Measurements from ENCODE around the gene PKNOX2.

PKNOX2 gene

DNA sequence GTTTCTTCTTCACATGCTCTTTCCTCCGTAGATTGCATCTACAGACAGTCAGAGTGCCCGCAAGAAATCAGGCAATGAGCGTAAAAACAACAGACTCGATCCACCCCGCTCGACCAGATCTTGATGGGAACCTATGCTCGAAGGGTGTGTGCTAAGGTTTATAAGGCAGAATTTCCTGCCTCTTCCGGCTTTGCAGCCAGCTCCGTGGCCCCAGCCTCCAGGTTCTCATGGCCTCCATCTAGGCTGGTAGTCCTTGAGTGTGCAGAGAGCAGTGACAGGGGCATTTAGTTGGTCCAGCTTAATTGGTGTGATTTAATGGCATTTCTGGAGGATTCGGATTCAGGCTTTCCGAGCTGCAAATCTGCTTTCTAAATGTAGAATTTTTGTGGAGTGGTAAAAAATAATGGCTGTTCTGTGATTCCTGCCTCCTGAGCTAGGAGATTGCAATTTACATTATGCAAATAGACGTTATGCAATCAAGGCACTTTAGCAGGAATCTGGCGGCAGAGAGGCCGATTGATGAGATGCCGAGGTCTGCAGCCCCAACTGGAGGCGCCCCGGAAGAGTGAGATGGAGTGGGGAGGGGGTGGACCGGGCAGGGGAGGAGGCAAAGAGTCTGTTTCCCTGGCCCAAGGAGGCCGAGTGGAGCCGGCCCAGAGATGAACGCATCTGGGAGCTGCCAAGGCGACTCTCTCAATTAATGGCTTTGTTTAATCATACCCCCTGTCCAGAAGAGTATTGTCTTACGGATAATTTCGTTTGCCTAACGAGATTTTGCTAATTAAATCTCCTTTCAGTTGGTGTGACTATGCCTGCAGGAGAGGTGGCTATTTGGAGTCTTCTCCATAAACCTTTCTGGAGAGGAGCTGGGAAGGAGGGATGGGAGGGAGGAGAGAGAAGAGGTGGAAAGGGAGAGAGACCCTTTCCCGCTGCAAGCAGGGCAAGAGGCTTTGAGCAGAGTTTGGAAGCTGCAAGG lies 75.3 kb downstream of the PKNOX2 start:
- no peak for DNase-seq

GRCh38 chr11:125241104-125241503 lies 76.6 kb downstream of the PKNOX2 start:
- DNase-seq, result no peak

- no peak for DNase-seq
These were observed 77.7 kb downstream of the PKNOX2 start for GRCh38 chr11:125242141-125242775.

DNA sequence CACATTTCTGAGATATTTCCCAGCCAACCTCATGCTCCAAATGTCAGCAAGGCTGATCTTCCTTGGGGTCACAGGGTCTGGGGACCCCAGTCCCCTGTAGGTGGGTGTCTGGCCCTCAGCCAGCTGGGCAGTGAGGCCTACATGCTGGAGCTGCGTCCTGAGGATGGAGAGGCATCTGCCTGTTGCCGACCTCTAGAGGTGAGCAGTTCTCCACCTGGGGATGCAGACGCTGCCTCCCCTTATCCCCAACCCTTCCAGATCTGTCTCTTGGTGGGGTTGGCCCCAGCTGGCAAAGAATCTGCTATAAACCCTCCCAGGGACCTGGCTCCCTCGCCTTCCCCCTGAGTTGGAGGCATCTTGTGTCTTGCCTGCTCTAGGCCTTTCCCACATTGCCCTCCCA lies 79.6 kb downstream of the PKNOX2 start:
- no peak for DNase-seq

- no peak for DNase-seq
These were observed 80.7 kb downstream of the PKNOX2 start for GRCh38 chr11:125245299-125245698.

DNA sequence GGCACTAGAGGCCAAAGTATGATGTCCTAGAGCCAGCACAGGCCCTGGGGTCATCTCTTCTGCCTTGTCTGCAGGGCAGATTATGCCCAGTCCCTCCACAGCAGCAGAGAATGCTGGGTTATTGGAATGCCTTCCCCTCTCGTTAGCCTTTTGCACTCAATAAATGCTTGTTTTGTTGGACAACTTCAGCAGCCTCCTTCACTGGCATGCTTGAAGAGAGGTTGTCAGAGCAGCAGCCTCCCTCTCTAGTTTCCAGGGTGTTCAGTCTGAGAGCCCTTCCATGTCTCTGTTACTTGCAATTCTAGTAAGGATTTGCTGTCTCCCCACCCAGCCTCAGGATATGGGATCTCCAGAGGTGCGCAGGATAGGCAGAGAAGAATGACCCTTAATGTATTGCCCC lies 82.9 kb downstream of the PKNOX2 start:
- DNase-seq, result no peak

- no peak for DNase-seq
These were observed 86.0 kb downstream of the PKNOX2 start for GRCh38 chr11:125250318-125251213.

DNA sequence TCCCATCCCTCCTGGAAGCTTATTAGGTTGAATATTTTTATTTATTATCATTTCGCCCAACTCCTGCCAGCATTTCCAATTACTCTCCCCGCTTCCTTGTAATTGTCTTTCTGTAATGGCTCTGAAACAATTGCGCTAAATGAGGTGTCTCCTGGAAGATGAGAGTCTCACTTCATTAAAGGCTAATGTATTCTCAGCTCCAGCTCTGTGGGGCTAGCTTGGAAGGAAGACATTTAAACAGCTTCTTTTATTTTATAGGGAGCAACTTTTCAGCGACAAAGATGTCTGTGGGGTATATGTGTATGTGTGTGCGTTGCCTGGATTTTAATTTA lies 86.6 kb downstream of the PKNOX2 start:
- no peak for DNase-seq

GRCh38 chr11:125251956-125252355 lies 87.4 kb downstream of the PKNOX2 start:
- no peak for DNase-seq

- DNase-seq, result no peak
These were observed 88.7 kb downstream of the PKNOX2 start for GRCh38 chr11:125253289-125253688.

DNA sequence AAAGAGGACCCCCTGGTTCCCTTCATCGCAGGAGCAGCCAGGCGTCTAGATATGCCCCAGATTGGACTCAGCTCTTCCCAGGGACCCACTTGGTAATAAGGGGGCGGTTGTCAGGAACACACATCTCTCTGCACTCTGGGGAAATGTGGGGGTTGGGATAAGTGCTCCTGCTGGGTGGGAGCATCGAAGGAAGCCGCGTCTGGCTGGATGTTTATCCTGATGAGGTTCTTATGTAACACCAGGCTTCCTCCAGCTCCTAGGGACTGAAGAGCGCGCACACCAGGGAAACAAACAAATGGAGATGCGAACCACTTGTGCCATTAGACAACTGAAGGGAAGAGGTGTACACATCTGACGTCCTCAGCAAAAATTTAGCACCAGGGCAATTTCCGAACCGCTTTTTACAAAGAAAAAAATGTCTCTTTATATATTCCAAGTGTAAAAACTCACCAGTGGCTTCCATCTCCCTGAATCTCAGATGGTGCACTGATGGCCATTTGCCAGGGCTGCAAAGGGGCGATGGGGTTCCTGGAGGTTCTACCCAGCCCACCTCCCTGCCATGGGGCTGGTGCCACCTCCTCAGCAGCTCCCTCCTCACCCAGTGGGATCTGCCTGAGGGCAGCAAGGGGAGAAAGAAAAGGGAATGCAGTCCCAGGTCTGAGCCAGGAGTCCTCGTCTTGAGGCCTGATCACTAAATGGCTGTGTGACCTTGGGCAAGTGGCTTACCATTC lies 89.4 kb downstream of the PKNOX2 start:
- DNase-seq, result no peak

- no peak for DNase-seq
These were observed 92.1 kb downstream of the PKNOX2 start for GRCh38 chr11:125256541-125257189.

GRCh38 chr11:125257190-125257579 lies 92.6 kb downstream of the PKNOX2 start:
- DNase-seq, result no peak

DNA sequence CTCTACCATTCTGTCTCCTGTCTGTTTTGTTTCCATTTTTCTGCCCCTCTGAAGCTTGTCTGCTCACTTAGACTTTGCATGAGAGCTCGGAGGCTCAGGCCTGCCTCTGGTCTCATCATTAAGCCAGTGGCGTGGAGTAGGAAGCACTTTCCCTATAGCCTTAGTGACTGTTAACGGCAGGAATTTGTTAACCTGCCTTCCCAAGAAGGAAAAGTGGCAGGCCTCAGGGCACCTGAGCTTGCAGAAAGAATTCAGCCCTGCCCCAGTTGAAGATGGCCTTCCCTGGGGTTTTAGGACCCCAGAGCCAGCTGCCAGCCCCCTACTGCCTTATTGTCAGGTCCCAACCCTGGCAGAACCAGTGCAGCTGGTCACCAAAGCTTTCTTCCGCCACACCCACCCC lies 93.2 kb downstream of the PKNOX2 start:
- no peak for DNase-seq

- no peak for DNase-seq
These were observed 93.9 kb downstream of the PKNOX2 start for GRCh38 chr11:125258291-125259032.

- DNase-seq, result no peak
These were observed 97.0 kb downstream of the PKNOX2 start for GRCh38 chr11:125261588-125261987.

- DNase-seq, result no peak
These were observed 97.8 kb downstream of the PKNOX2 start for GRCh38 chr11:125262194-125262829.

- no peak for DNase-seq
These were observed 98.3 kb downstream of the PKNOX2 start for GRCh38 chr11:125262830-125263218.

DNA sequence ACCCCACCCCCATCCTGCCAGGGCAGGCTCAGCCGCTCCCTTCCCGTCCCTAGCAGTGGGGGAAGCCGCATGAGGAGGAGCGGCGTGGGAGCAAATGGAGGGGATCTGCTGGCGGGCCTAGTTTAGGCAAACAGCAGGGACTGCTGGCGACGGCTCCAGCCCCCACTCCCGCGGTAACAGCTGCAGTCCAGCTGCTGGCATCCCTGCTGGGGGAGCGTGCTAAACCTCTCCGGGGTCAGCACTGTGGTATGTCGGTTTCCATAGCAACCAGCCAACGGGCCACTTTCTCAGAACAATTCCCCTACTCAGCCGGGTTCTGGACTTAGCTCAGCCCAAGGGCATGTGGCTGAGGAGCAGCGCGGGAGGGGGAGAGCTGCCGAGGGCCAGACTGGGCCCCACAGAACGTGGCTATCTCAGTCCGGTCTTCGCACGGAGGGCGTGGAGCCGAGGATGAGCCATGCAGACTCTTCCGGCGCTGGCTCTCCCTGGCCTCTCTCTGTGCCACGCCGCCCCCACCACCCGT lies 98.8 kb downstream of the PKNOX2 start:
- no peak for DNase-seq
